ENCODE results near the gene PARD3.
"Not testable (repeated sequence)": the region's sequence is repeated elsewhere in the genome, so short reads cannot be mapped to it uniquely, and the experiment has no call there.

The PARD3 gene

GRCh38 chr10:34796133-34796532, 19.0 kb downstream of the PARD3 start:
- TF ChIP-seq EZH2phosphoT487 (conservative IDR thresholded peaks at IDR 0.05; ENCODE audit: low read length) (no peak), CTCF (IDR thresholded peaks at IDR 0.05; ENCODE audit: insufficient read depth, low read length, poor library complexity, severe bottlenecking) (no peak)
- Histone ChIP-seq H4K20me1 (ENCODE audit: low read depth, low read length) (no peaks in the 10 kb centered on the region), H2AFZ (ENCODE audit: low read depth, low read length, severe bottlenecking) (no peak overlapping the region)

GRCh38 chr10:34795334-34795733, 19.8 kb downstream of the PARD3 start:
- Histone ChIP-seq H2AFZ (ENCODE audit: low read depth, low read length, severe bottlenecking) (no peak overlapping the region), H3K4me3 (ENCODE audit: insufficient read depth, low read length, poor library complexity, severe bottlenecking) (no peak overlapping the region), H3K36me3 (ENCODE audit: low read length) (no peaks in the 10 kb centered on the region), H3K79me2 (ENCODE audit: insufficient read depth, low read length) (no peaks in the 10 kb centered on the region), H4K20me1 (ENCODE audit: low read depth, low read length) (no peaks in the 10 kb centered on the region), H3K27me3 (ENCODE audit: low read length) (no peaks in the 10 kb centered on the region), H3K27ac (ENCODE audit: low read depth, low read length) (no peak overlapping the region), H3K4me2 (ENCODE audit: low read depth, low read length, poor library complexity, severe bottlenecking) (no peak overlapping the region), H3K9me2 (replicated peaks; ENCODE audit: insufficient read depth, low read length) (no peaks in the 10 kb centered on the region), H3K9me3 (ENCODE audit: insufficient read depth, low read length) (no peaks in the 10 kb centered on the region), H3K9ac (ENCODE audit: low read length) (no peak overlapping the region), H3F3A (ENCODE audit: insufficient read depth) (no peaks in the 10 kb centered on the region)
- TF ChIP-seq EZH2phosphoT487 (conservative IDR thresholded peaks at IDR 0.05; ENCODE audit: low read length) (no peak), CTCF (IDR thresholded peaks at IDR 0.05; ENCODE audit: insufficient read depth, low read length, poor library complexity, severe bottlenecking) (no peak)

More at GRCh38 chr10:34796133-34796532, 19.0 kb downstream of the PARD3 start:
- Histone ChIP-seq H3K27me3 (ENCODE audit: low read length) (no peaks in the 10 kb centered on the region), H3K4me2 (ENCODE audit: low read depth, low read length, poor library complexity, severe bottlenecking) (no peak overlapping the region), H3F3A (ENCODE audit: insufficient read depth) (no peaks in the 10 kb centered on the region), H3K9me3 (ENCODE audit: insufficient read depth, low read length) (no peaks in the 10 kb centered on the region), H3K27ac (ENCODE audit: low read depth, low read length) (no peak overlapping the region), H3K9me2 (replicated peaks; ENCODE audit: insufficient read depth, low read length) (no peaks in the 10 kb centered on the region), H3K9ac (ENCODE audit: low read length) (no peak overlapping the region), H3K36me3 (ENCODE audit: low read length) (no peaks in the 10 kb centered on the region), H3K79me2 (ENCODE audit: insufficient read depth, low read length) (no peaks in the 10 kb centered on the region), H3K4me3 (ENCODE audit: insufficient read depth, low read length, poor library complexity, severe bottlenecking) (no peak overlapping the region)

- no peak overlapping the region for H3K27ac ChIP-seq (ENCODE audit: low read depth, low read length)
- no peak for TF ChIP-seq EZH2phosphoT487 (conservative IDR thresholded peaks at IDR 0.05; ENCODE audit: low read length)
- no peak for TF ChIP-seq CTCF (IDR thresholded peaks at IDR 0.05; ENCODE audit: insufficient read depth, low read length, poor library complexity, severe bottlenecking)
- H4K20me1 ChIP-seq (ENCODE audit: low read depth, low read length), result no peaks in the 10 kb centered on the region
- no peaks in the 10 kb centered on the region for H3K36me3 ChIP-seq (ENCODE audit: low read length)
- H3F3A ChIP-seq (ENCODE audit: insufficient read depth), result no peaks in the 10 kb centered on the region
- H3K9ac ChIP-seq (ENCODE audit: low read length), result no peak overlapping the region
- no peaks in the 10 kb centered on the region for H3K79me2 ChIP-seq (ENCODE audit: insufficient read depth, low read length)
- H3K9me3 ChIP-seq (ENCODE audit: insufficient read depth, low read length), result no peaks in the 10 kb centered on the region
- no peaks in the 10 kb centered on the region for H3K9me2 ChIP-seq (replicated peaks; ENCODE audit: insufficient read depth, low read length)
- no peak overlapping the region for H3K4me2 ChIP-seq (ENCODE audit: low read depth, low read length, poor library complexity, severe bottlenecking)
- H3K4me3 ChIP-seq (ENCODE audit: insufficient read depth, low read length, poor library complexity, severe bottlenecking), result no peak overlapping the region
- H2AFZ ChIP-seq (ENCODE audit: low read depth, low read length, severe bottlenecking), result no peak overlapping the region
- no peaks in the 10 kb centered on the region for H3K27me3 ChIP-seq (ENCODE audit: low read length)
Observed at GRCh38 chr10:34794835-34795234, 20.3 kb downstream of the PARD3 start.

- not testable (repeated sequence) for H3K4me3 ChIP-seq (ENCODE audit: insufficient read depth, low read length, poor library complexity, severe bottlenecking); H3K9ac ChIP-seq (ENCODE audit: low read length); H3K79me2 ChIP-seq (ENCODE audit: insufficient read depth, low read length); H3K9me2 ChIP-seq (replicated peaks; ENCODE audit: insufficient read depth, low read length); H3K4me2 ChIP-seq (ENCODE audit: low read depth, low read length, poor library complexity, severe bottlenecking); H3K9me3 ChIP-seq (ENCODE audit: insufficient read depth, low read length); H3K27me3 ChIP-seq (ENCODE audit: low read length); H2AFZ ChIP-seq (ENCODE audit: low read depth, low read length, severe bottlenecking); H3F3A ChIP-seq (ENCODE audit: insufficient read depth); H4K20me1 ChIP-seq (ENCODE audit: low read depth, low read length); H3K36me3 ChIP-seq (ENCODE audit: low read length); H3K27ac ChIP-seq (ENCODE audit: low read depth, low read length)
Observed at GRCh38 chr10:34793581-34793980, 21.5 kb downstream of the PARD3 start.
